ENCODE results near the gene AMFR.

GRCh38 chr16:56340864-56341365, 84.4 kb downstream of the AMFR start:
- no peak for TF ChIP-seq CTCF (IDR thresholded peaks at IDR 0.05)
- no peak for TF ChIP-seq EP300 (IDR thresholded peaks at IDR 0.05)

Data from suprapubic skin (tissue), 3 donors.